Measurements from ENCODE around the gene RALGAPB. TPM values are rescaled to one million over a fixed set of nuclear protein-coding genes. Genes with fewer than 3 reads are reported as not detected.

The RALGAPB gene
- total RNA-seq, 1 experiment from 2014 or later, result 36.7 TPM

DNA sequence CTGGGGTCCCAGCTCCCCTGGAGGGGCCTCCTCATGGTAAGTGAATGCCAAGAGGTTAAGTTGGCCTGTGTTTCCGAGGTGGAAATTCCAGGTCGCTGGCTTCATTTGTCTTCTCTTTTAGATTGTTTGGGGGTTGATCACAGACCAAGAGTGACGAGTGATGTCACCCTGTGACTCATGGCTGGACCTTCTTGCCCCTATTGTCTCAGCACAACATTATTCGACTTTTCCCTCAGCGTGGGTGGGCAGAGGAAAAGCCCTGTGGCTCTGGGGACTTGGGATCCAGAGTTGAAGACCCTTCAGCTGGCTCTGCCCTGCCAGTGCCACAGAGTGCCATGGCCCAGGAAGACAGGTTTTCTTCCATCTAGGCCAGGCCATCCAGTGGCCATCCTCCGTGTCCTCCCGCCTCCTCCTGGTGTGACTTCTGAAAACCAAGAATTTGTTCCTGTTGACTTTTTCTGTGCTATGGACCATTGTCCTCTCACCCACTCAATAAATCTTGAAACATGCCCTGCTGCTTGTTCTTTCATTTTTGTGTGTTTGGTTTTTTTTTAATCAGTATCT, 22.1 kb upstream of the RALGAPB start:
- Mint-ChIP-seq H3K4me3 (no peak overlapping the region), H3K4me1 (peaks cover 13% of the 10 kb centered on the region), H3K36me3 (peaks cover 20% of the 10 kb centered on the region), H3K9me3 (no peaks in the 10 kb centered on the region), H3K27me3 (ENCODE audit: low read depth) (no peaks in the 10 kb centered on the region), H3K27ac (no peak overlapping the region)
- ChIA-PET POLR2A (no interaction called here), CTCF (no interaction called here)
- no peak for DNase-seq (ENCODE audit: low spot score)
- TF ChIP-seq USF2 (CRISPR knock-in tag; IDR thresholded peaks at IDR 0.05), result no peak
- no peak for TF ChIP-seq SMAD3 (CRISPR knock-in tag; IDR thresholded peaks at IDR 0.05; ENCODE audit: borderline replicate concordance)
- no peak for TF ChIP-seq CREB1 (CRISPR knock-in tag; IDR thresholded peaks at IDR 0.05)
- no peak for TF ChIP-seq TCF7 (CRISPR knock-in tag; IDR thresholded peaks at IDR 0.05; ENCODE audit: low read depth)
- TF ChIP-seq ZNF232 (CRISPR knock-in tag; IDR thresholded peaks at IDR 0.05), result no peak
- TF ChIP-seq, protein P1, sequence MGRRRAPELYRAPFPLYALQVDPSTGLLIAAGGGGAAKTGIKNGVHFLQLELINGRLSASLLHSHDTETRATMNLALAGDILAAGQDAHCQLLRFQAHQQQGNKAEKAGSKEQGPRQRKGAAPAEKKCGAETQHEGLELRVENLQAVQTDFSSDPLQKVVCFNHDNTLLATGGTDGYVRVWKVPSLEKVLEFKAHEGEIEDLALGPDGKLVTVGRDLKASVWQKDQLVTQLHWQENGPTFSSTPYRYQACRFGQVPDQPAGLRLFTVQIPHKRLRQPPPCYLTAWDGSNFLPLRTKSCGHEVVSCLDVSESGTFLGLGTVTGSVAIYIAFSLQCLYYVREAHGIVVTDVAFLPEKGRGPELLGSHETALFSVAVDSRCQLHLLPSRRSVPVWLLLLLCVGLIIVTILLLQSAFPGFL (CRISPR knock-in tag; IDR thresholded peaks at IDR 0.05; ENCODE audit: borderline replicate concordance), result no peak
- no peak for TF ChIP-seq ZNF671 (CRISPR knock-in tag; IDR thresholded peaks at IDR 0.05)
- TF ChIP-seq NFYB (CRISPR knock-in tag; conservative IDR thresholded peaks at IDR 0.05; ENCODE audit: low read depth), result no peak
- TF ChIP-seq, protein P2, sequence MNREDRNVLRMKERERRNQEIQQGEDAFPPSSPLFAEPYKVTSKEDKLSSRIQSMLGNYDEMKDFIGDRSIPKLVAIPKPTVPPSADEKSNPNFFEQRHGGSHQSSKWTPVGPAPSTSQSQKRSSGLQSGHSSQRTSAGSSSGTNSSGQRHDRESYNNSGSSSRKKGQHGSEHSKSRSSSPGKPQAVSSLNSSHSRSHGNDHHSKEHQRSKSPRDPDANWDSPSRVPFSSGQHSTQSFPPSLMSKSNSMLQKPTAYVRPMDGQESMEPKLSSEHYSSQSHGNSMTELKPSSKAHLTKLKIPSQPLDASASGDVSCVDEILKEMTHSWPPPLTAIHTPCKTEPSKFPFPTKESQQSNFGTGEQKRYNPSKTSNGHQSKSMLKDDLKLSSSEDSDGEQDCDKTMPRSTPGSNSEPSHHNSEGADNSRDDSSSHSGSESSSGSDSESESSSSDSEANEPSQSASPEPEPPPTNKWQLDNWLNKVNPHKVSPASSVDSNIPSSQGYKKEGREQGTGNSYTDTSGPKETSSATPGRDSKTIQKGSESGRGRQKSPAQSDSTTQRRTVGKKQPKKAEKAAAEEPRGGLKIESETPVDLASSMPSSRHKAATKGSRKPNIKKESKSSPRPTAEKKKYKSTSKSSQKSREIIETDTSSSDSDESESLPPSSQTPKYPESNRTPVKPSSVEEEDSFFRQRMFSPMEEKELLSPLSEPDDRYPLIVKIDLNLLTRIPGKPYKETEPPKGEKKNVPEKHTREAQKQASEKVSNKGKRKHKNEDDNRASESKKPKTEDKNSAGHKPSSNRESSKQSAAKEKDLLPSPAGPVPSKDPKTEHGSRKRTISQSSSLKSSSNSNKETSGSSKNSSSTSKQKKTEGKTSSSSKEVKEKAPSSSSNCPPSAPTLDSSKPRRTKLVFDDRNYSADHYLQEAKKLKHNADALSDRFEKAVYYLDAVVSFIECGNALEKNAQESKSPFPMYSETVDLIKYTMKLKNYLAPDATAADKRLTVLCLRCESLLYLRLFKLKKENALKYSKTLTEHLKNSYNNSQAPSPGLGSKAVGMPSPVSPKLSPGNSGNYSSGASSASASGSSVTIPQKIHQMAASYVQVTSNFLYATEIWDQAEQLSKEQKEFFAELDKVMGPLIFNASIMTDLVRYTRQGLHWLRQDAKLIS (CRISPR knock-in tag; IDR thresholded peaks at IDR 0.05; ENCODE audit: borderline replicate concordance), result no peak
- TF ChIP-seq E2F4 (CRISPR knock-in tag; IDR thresholded peaks at IDR 0.05; ENCODE audit: borderline replicate concordance, low read depth), result no peak
- TF ChIP-seq FOXP1 (CRISPR knock-in tag; IDR thresholded peaks at IDR 0.05; ENCODE audit: borderline replicate concordance), result no peak
- no peak for TF ChIP-seq SOX15 (CRISPR knock-in tag; IDR thresholded peaks at IDR 0.05)
- no peak for TF ChIP-seq ZNF396 (CRISPR knock-in tag; IDR thresholded peaks at IDR 0.05; ENCODE audit: borderline replicate concordance)
- TF ChIP-seq ZNF425 (CRISPR knock-in tag; conservative IDR thresholded peaks at IDR 0.05), result no peak
- TF ChIP-seq, protein P3, sequence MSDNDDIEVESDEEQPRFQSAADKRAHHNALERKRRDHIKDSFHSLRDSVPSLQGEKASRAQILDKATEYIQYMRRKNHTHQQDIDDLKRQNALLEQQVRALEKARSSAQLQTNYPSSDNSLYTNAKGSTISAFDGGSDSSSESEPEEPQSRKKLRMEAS (CRISPR knock-in tag; IDR thresholded peaks at IDR 0.05), result no peak
- TF ChIP-seq TP53 (CRISPR knock-in tag; IDR thresholded peaks at IDR 0.05), result no peak
- TF ChIP-seq CBFB (CRISPR knock-in tag; IDR thresholded peaks at IDR 0.05; ENCODE audit: low read depth), result no peak
- no peak for TF ChIP-seq ERG (CRISPR knock-in tag; IDR thresholded peaks at IDR 0.05)
- no peak for TF ChIP-seq NFE2L1 (CRISPR knock-in tag; IDR thresholded peaks at IDR 0.05)
- ATAC-seq, result no peak
